HG03457 (cell line): ENCODE data around the gene TXNDC11.
"Not testable (repeated sequence)": the region's sequence is repeated elsewhere in the genome, so short reads cannot be mapped to it uniquely, and the experiment has no call there.

ENCODE experiments used
- ATAC-seq: cut with Tn5 transposase; IDR thresholded peaks from one replicate; pipeline ENCODE4 v1.9.1; 2021; ENCODE audit warnings: moderate number of reproducible peaks; ENCODE audit not compliant: unreplicated experiment

TXNDC11 gene, protein sequence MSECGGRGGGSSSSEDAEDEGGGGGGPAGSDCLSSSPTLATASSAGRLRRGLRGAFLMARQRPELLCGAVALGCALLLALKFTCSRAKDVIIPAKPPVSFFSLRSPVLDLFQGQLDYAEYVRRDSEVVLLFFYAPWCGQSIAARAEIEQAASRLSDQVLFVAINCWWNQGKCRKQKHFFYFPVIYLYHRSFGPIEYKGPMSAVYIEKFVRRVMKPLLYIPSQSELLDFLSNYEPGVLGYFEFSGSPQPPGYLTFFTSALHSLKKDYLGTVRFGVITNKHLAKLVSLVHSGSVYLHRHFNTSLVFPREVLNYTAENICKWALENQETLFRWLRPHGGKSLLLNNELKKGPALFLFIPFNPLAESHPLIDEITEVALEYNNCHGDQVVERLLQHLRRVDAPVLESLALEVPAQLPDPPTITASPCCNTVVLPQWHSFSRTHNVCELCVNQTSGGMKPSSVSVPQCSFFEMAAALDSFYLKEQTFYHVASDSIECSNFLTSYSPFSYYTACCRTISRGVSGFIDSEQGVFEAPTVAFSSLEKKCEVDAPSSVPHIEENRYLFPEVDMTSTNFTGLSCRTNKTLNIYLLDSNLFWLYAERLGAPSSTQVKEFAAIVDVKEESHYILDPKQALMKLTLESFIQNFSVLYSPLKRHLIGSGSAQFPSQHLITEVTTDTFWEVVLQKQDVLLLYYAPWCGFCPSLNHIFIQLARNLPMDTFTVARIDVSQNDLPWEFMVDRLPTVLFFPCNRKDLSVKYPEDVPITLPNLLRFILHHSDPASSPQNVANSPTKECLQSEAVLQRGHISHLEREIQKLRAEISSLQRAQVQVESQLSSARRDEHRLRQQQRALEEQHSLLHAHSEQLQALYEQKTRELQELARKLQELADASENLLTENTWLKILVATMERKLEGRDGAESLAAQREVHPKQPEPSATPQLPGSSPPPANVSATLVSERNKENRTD

DNA sequence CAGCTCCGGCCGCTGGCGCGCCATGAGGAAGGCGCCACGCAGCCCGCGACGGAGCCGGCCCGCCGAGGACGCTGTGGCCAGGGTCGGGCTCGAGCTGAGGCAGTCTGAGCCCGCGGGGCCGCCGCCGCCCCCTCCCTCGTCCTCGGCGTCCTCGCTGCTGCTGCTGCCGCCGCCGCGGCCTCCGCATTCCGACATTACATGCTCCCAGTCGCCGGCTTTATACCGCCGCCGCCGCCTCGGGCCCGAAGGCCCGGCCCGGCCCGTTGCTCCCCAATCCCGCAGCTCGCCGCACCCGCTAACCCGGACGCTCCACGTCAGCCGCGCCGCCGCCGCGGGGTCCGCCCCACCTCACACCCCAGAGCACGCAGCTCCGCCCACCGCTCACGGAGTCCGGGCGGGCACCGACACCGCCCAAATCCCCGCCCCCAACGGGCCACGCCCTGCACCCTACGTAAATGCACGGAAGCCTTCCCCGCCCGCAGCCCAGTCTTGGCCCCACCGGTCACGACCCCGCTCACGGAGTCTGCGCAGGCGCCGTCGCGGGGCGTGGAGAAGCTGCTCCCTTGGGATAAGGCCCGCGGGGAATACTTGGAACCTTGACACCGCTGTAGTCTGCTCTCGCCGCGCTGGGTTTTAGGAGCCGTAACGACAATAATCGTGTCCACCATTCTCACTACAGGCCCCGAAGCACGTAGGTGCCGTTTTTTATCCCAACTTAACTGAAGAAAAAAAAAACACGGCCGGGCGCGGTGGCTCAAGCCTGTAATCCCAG, at the start of gene TXNDC11:
TXNDC11 (minus strand) TSS at position 322 of the 772 bp plus-strand sequence; CDS start at position 195, 127 bp downstream.
- peak; percentile 81 for ATAC-seq

DNA sequence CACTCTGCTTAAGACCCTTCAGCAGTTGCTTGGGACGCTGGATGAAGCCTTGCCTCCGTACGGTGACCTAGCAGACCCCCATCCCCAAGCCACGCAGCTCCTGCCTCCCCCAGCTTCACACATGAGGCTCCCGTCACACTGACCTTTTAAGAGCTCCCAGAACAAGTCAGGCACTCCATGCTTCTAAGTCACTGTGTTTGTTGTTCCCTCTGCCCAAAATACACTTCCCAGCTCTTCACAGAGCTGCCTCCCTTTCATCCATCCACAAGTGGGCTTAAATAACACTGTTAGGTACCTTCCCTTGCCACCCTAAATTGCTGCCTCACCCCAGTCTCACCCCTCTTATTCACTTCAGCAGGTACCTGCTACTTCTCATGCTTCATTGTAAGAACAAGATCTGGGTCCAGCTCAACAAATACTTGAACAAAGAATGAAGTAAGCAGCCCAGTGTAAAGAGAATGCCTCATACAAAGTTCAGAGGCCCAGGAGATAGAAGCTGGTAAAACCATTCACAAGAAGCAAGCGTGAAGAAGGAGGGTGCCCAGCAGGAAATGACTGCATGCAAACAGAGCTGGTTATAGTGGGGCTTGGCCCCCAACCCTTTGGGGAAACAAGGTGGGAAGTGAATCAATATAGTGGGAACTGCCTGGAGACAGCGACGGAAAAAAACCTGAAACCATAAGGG, 48.6 kb upstream of the TXNDC11 start:
- no peak for ATAC-seq

GRCh38 chr16:11788914-11789313, 46.3 kb upstream of the TXNDC11 start:
- ATAC-seq, result no peak

GRCh38 chr16:11784980-11785599, 42.4 kb upstream of the TXNDC11 start:
- ATAC-seq, result not testable (repeated sequence)

DNA sequence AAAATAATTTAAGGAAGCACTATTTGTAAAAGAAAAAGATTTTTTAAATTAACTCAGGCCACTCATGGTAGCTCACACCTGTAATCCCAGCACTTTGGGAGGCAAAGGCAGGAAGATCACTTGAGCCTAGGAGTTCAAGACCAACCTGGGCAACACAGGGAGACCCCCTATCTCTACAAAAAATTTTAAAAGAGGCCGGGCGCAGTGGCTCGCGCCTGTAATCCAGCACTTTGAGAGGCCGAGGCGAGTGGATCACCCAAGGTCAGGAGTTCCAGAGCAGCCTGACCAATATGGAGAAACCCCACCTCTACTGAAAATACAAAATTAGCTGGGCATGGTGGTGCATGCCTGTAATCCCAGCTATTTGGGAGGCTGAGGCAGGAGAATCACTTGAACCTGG, 41.7 kb upstream of the TXNDC11 start:
- ATAC-seq, result not testable (repeated sequence)

DNA sequence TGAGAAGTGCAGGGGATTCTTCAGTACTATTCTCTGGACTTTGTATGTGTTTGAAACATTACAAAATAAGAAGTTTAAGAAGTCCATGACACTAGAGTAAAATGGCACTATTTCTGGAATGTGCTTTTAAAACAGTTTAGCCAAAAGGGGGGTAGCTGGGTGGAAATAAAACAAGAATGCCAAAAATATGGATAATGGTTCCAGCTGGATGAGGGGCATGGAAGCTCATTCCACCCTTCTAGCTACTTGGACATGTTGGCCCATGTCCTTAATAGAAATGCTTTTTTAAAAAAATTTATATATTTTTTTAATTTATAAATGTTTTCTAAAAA, 41.3 kb upstream of the TXNDC11 start:
- ATAC-seq, result no peak

GRCh38 chr16:11783319-11784037, 40.8 kb upstream of the TXNDC11 start:
- peak; percentile 62 for ATAC-seq

DNA sequence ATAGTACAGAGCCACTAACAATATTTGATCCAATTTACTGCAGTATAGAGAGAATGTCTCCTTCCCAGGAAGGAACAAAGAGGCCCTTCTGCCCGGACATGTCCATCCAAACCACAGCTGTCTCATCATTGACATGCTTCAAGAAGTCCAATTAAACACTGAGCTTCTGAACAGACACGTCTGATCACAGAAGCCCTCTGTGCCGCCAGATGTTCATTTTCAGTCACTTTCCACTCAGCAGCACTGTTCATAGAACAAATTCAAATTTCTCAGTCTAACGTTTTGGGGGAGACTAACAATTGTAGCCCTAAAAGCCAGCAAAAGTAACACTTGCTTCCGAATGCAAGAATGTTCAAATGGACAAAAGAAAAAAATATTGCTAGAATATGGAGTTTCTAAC, 39.1 kb upstream of the TXNDC11 start:
- no peak for ATAC-seq

GRCh38 chr16:11780991-11781680, 38.5 kb upstream of the TXNDC11 start:
- no peak for ATAC-seq

GRCh38 chr16:11779074-11779473, 36.4 kb upstream of the TXNDC11 start:
- ATAC-seq, result no peak

GRCh38 chr16:11774065-11774626, 31.5 kb upstream of the TXNDC11 start:
- ATAC-seq, result no peak

- ATAC-seq, result no peak
These were observed 26.2 kb upstream of the TXNDC11 start for GRCh38 chr16:11768849-11769248.

- ATAC-seq, result no peak
These were observed 19.8 kb upstream of the TXNDC11 start for GRCh38 chr16:11762431-11762830.

DNA sequence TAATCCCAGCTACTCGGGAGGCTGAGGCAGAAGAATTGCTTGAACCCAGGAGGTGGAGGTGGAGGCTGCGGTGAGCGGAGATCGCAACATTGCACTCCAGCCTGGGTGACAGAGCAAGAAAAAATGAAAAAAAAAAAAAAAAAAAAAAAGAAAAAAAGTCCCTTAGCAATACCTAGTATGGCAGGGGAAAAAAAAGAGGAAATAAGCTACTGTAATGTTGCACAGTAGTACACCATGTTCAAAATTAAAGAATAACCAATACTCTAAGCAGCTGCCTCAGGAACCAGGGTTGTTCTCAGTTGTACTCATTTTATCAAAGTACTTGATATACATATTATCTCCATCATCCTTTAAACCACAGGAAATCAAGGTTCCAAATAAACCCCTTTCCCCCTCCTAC, 17.3 kb upstream of the TXNDC11 start:
- no peak for ATAC-seq

DNA sequence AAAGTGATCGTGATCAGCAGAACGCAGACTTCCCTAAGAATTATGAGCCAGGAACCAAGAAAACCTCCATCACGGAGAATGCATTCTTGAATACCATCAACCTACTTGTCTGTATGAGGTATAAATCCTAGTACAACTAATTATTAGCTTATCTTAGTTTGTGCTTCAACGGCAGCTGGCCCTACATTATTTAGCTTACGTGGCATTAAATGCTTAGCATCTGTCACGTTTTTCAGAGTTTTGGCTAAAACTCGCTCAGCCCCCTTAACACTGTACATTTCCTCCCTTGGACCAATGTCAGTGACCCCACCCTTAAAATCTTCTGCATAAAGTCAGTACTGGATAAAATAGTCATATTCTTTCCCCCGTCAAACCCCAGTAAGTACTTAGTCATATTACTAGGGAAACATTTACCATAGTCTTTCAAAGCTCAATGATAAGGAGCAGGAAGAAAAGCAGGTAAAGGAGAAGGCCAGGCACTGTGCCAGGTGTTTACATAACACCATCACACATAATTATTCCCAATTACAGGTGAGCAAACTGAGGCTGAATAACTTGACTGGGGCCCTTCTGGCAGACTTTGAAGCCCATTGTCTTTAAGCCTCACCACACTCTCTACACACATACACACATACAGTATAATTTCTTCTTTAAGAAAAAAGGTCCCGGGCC, 16.6 kb upstream of the TXNDC11 start:
- ATAC-seq, result no peak

- ATAC-seq, result no peak
These were observed 15.3 kb upstream of the TXNDC11 start for GRCh38 chr16:11757671-11758545.

DNA sequence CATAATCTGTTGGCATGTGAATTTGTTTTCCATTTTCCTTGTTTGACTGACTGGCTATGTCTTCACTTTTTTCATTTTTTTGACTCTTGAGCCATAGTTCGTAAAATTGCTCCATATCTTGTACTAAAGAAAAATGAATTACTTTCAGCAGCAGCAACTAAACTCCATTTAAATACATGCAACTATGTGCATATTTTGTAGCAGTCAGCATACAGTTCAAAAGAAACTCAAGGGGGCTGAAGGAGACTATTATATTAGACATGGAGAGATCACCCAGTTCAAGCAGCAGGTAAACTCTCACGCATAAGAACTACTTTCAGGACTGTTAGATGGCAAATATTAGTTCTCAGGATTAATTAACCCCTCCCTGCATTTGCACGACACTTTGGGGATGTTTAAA, 13.6 kb upstream of the TXNDC11 start:
- no peak for ATAC-seq
